GM19328 (cell line): ENCODE data around the gene ZNF3.

Experiments used
- ATAC-seq: cut with Tn5 transposase; IDR thresholded peaks from one replicate; pipeline ENCODE4 v1.9.1; 2021; ENCODE audit warnings: mild to moderate bottlenecking, moderate library complexity; ENCODE audit not compliant: unreplicated experiment

Gene ZNF3

GRCh38 chr7:100059251-100059739 is 22.2 kb downstream of the ZNF3 start:
- ATAC-seq = no peak

- no peak for ATAC-seq
Observed at GRCh38 chr7:100057006-100057405, 24.5 kb downstream of the ZNF3 start.

GRCh38 chr7:100053215-100053614 is 28.3 kb downstream of the ZNF3 start:
- ATAC-seq = no peak

GRCh38 chr7:100051611-100052010 is 29.9 kb downstream of the ZNF3 start:
- no peak for ATAC-seq

- peak; percentile 89 for ATAC-seq
Observed at GRCh38 chr7:100049441-100050291, 31.9 kb downstream of the ZNF3 start, which contains the start of gene ZSCAN21. Gene ZSCAN21, plus strand, starts transcription at chr7:100049774. Its CDS starts 7,233 bp downstream, at chr7:100057007.

GRCh38 chr7:100048680-100049079 is 32.8 kb downstream of the ZNF3 start:
- no peak for ATAC-seq

- no peak for ATAC-seq
Observed at GRCh38 chr7:100044718-100045117, 36.8 kb downstream of the ZNF3 start.

- ATAC-seq = no peak
Observed at GRCh38 chr7:100040575-100040974, 40.9 kb downstream of the ZNF3 start.

- ATAC-seq = no peak
Observed at GRCh38 chr7:100038326-100038725, 43.2 kb downstream of the ZNF3 start.

GRCh38 chr7:100035876-100036275 is 45.6 kb downstream of the ZNF3 start:
- ATAC-seq = no peak

- no peak for ATAC-seq
Observed at GRCh38 chr7:100034871-100035510, 46.5 kb downstream of the ZNF3 start.

- ATAC-seq = no peak
Observed at GRCh38 chr7:100033526-100033925, 48.0 kb downstream of the ZNF3 start.

GRCh38 chr7:100029596-100029995 is 51.9 kb downstream of the ZNF3 start:
- no peak for ATAC-seq

- no peak for ATAC-seq
Observed at GRCh38 chr7:100027197-100027596, 54.3 kb downstream of the ZNF3 start.

GRCh38 chr7:100024020-100024619 is 57.4 kb downstream of the ZNF3 start:
- no peak for ATAC-seq

- no peak for ATAC-seq
Observed at GRCh38 chr7:100023526-100023925, 58.0 kb downstream of the ZNF3 start.

- no peak for ATAC-seq
Observed at GRCh38 chr7:100022621-100023020, 58.9 kb downstream of the ZNF3 start.

GRCh38 chr7:100021297-100021696 is 60.2 kb downstream of the ZNF3 start:
- no peak for ATAC-seq
